Measurements from ENCODE around the gene TBL1X. TPM values are rescaled to one million over a fixed set of nuclear protein-coding genes. Genes with fewer than 3 reads are reported as not detected.

The TBL1X gene
- total RNA-seq, 2 donors from 2014 or later = 16.3 to 18.9 TPM

DNA sequence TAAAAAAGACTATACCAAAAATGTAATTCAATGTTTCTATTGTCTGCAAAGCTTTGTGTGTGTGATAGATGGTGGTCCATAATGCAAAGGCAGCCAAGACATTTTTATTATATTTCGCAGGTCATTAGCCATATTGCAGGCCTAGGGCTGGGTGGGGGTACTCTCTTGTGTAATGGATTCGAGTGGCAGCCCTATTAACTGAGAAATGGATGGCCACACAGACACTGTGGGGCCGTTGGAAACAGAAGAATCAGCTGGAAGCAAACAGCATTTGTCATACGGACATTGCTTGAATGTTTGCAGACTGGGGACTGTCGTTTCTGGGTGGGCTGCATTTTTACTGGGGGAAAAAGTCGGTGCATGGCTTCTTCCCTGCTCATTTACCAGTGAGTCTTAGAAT, 199.4 kb downstream of the TBL1X start:
- intact Hi-C loops (cut with DNase I) = no loop called here
- no peak overlapping the region for H3K4me3 ChIP-seq

DNA sequence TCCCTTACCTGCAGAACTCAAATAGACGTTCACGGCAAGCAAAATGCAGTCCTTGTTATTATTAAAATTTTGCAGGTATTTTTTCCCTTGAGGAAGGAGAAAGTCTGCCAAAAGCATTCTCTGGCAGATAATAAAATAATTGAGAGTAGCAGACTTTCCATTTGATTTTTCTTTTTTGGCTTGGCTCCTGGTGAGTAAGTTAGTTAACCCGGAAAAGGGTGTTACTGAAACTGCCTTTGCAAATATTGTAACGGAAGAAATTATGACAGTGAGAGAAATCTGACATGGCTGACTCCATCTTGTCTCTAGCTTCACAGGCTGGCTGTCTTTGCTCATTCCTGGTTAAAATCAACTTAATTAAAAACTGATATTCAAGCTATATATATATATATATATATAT, 200.3 kb downstream of the TBL1X start:
- Histone ChIP-seq H3K9me3 (no peaks in the 10 kb centered on the region), H3K36me3 (no peaks in the 10 kb centered on the region), H3K4me1 (no peaks in the 10 kb centered on the region), H3K9ac (ENCODE audit: low read depth in 2 of 2, low read length in 2 of 2) (no peak overlapping the region), H3K27me3 (no peaks in the 10 kb centered on the region), H3K4me3 (no peak overlapping the region), H3K27ac (no peak overlapping the region)
- TF ChIP-seq, protein P1, sequence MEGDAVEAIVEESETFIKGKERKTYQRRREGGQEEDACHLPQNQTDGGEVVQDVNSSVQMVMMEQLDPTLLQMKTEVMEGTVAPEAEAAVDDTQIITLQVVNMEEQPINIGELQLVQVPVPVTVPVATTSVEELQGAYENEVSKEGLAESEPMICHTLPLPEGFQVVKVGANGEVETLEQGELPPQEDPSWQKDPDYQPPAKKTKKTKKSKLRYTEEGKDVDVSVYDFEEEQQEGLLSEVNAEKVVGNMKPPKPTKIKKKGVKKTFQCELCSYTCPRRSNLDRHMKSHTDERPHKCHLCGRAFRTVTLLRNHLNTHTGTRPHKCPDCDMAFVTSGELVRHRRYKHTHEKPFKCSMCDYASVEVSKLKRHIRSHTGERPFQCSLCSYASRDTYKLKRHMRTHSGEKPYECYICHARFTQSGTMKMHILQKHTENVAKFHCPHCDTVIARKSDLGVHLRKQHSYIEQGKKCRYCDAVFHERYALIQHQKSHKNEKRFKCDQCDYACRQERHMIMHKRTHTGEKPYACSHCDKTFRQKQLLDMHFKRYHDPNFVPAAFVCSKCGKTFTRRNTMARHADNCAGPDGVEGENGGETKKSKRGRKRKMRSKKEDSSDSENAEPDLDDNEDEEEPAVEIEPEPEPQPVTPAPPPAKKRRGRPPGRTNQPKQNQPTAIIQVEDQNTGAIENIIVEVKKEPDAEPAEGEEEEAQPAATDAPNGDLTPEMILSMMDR (IDR thresholded peaks at IDR 0.05) = no peak
- intact Hi-C loops (cut with DNase I) = no loop called here
- no peak for DNase-seq

More for the DNA sequence above, 199.4 kb downstream of the TBL1X start:
- H3K4me1 ChIP-seq = no peaks in the 10 kb centered on the region
- DNase-seq = no peak
- H3K36me3 ChIP-seq = no peaks in the 10 kb centered on the region
- H3K9ac ChIP-seq (ENCODE audit: low read depth in 2 of 2, low read length in 2 of 2) = no peak overlapping the region
- H3K27me3 ChIP-seq = no peaks in the 10 kb centered on the region
- TF ChIP-seq, protein P1 (IDR thresholded peaks at IDR 0.05) = no peak
- H3K9me3 ChIP-seq = no peaks in the 10 kb centered on the region
- no peak overlapping the region for H3K27ac ChIP-seq

DNA sequence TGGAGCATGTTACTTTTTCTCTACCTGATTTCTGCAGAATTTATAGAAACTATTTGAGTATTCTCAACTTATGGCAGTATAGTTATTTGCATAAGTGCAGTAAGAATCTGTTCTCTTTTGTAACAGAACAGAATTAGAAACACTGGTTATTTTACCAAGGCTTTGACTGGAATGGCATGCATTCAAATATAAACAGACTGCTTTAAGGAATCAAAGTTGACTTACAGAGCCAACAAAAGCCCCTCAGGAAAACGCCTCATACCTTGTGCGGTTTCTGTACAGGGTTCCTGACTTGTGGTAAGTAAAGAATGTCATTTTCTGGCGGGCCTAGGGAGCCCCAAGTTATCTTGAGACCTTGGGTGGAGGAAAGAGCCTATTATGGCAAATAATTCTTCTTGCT, 203.7 kb downstream of the TBL1X start:
- Histone ChIP-seq H3K36me3 (no peaks in the 10 kb centered on the region), H3K4me1 (no peaks in the 10 kb centered on the region), H3K27me3 (no peaks in the 10 kb centered on the region), H3K9ac (ENCODE audit: low read depth in 2 of 2, low read length in 2 of 2) (no peak overlapping the region), H3K9me3 (no peaks in the 10 kb centered on the region), H3K27ac (no peak overlapping the region), H3K4me3 (no peak overlapping the region)
- intact Hi-C loops (cut with DNase I) = no loop called here
- no peak for DNase-seq
- TF ChIP-seq, protein P1 (IDR thresholded peaks at IDR 0.05) = no peak

DNA sequence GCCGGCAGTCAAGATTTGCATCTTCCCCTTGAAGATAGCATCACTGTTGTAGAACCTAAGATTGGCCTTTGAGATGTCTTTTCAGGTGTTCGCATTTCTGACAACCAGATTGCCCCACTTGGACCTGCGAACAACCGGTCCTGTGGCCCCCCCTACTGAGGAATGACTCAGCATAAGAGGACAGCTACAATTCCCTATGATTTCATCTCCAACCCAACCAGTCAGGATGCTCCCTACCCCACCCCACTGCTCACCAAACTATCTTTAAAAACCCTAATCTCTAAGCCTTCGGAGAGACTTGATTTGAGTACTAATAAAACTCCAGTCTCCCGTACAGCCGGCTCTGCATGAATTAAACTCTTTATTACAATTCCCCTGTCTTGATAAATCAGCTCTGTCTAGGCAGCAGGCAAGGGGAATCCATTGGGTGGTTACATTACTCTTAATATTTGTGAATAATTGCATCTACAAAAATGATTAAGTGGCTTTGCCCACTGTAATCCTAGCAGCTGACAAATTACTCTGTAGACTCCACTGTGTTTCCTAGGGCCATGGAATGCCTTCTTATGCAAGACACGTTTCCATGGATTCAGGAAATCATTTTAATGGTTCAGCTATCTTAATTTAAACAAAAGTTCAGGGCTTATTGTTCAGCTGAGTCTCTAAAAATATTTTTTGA, 205.4 kb downstream of the TBL1X start:
- no peak overlapping the region for H3K4me3 ChIP-seq
- H3K9me3 ChIP-seq = no peaks in the 10 kb centered on the region
- intact Hi-C loops (cut with DNase I) = no loop called here
- H3K4me1 ChIP-seq = no peaks in the 10 kb centered on the region
- TF ChIP-seq, protein P1 (IDR thresholded peaks at IDR 0.05) = no peak
- no peak for DNase-seq
- H3K9ac ChIP-seq (ENCODE audit: low read depth in 2 of 2, low read length in 2 of 2) = no peak overlapping the region
- H3K27me3 ChIP-seq = no peaks in the 10 kb centered on the region
- H3K36me3 ChIP-seq = no peaks in the 10 kb centered on the region
- H3K27ac ChIP-seq = no peak overlapping the region

DNA sequence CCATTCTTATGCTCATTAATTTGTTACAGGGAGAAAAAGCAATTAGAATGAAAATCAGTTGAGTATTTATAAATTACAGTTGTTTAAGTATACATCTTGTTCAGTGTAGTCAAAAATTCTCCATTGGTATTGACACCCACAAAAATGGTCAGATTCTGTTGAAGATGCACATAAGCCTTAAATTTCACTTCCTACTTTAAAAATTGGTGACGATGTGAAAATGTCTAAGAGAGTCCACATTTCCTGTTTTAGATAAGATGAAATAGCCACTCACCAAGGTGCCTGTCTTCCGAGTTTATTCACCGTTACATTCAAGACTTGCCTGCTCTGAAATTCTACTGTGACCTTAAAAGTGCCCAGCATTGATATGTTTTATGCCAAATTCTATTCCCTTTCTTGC, 207.1 kb downstream of the TBL1X start:
- H3K27me3 ChIP-seq = no peaks in the 10 kb centered on the region
- no peaks in the 10 kb centered on the region for H3K9me3 ChIP-seq
- TF ChIP-seq, protein P1 (IDR thresholded peaks at IDR 0.05) = no peak
- DNase-seq = no peak
- H3K4me3 ChIP-seq = no peak overlapping the region
- intact Hi-C loops (cut with DNase I) = no loop called here
- H3K27ac ChIP-seq = no peak overlapping the region
- H3K36me3 ChIP-seq = no peaks in the 10 kb centered on the region
- H3K9ac ChIP-seq (ENCODE audit: low read depth in 2 of 2, low read length in 2 of 2) = no peak overlapping the region
- H3K4me1 ChIP-seq = no peaks in the 10 kb centered on the region

Data from colonic mucosa (tissue), 4 donors.